Measurements from ENCODE around the gene CCAR1. TPM values are rescaled to one million over a fixed set of nuclear protein-coding genes. Genes with fewer than 3 reads are reported as not detected.

The CCAR1 gene
- total and polyA plus RNA-seq, 2 of the 13 experiments (the other 11 are each of a cell fraction or from before 2014, with no cell fraction given) = 74.5 to 81.6 TPM

DNA sequence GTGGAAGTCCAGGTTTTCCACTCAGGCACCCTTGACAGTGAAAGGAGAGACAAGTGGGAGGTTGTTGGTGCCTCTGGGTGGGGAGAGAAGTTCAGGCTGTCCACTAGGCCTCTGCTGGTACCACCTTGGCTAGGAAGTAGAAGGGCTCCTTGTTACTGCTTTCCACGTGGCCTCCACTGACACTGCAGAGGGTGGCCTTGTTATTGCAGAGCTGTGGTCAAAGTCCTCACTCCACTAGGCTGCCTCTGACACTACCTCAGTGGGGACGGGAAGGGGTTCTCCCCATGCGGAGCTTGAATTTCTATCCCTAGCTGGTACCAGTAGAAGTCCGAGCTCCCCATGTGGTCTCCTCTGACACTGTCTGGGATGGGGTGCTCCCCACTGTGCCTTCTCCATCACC lies 91.4 kb downstream of the CCAR1 start (continued):
- TF ChIP-seq, protein P1, sequence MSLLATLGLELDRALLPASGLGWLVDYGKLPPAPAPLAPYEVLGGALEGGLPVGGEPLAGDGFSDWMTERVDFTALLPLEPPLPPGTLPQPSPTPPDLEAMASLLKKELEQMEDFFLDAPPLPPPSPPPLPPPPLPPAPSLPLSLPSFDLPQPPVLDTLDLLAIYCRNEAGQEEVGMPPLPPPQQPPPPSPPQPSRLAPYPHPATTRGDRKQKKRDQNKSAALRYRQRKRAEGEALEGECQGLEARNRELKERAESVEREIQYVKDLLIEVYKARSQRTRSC (CRISPR knock-in tag; IDR thresholded peaks at IDR 0.05; ENCODE audit: low read depth) = no peak
- TF ChIP-seq TCF7 (IDR thresholded peaks at IDR 0.05; ENCODE audit: low read depth) (no peak), ESRRA (CRISPR knock-in tag; IDR thresholded peaks at IDR 0.05; ENCODE audit: low read depth) (no peak), ZNF335 (CRISPR knock-in tag; IDR thresholded peaks at IDR 0.05) (0 out of 2 replicates have a peak, but pooled peaks have one; percentile 51), POLR2AphosphoS2 (IDR thresholded peaks at IDR 0.05; ENCODE audit: low read depth, low read length) (no peak), SKI (IDR thresholded peaks at IDR 0.05; ENCODE audit: partially characterized antibody) (no peak), TAF15 (IDR thresholded peaks at IDR 0.05; ENCODE audit: low read depth, low read length, poor library complexity, severe bottlenecking) (no peak), SNAI1 (CRISPR knock-in tag; IDR thresholded peaks at IDR 0.05; ENCODE audit: borderline replicate concordance) (no peak), SP5 (CRISPR knock-in tag; IDR thresholded peaks at IDR 0.05; ENCODE audit: borderline replicate concordance, low read depth) (no peak), ZFP1 (CRISPR knock-in tag; IDR thresholded peaks at IDR 0.05) (no peak), ZNF878 (CRISPR knock-in tag; IDR thresholded peaks at IDR 0.05) (0 out of 2 replicates have a peak, but pooled peaks have one; percentile 50), MEF2D (CRISPR knock-in tag; IDR thresholded peaks at IDR 0.05) (0 out of 2 replicates have a peak, but pooled peaks have one; percentile 20), SAP130 (CRISPR knock-in tag; IDR thresholded peaks at IDR 0.05; ENCODE audit: low read depth) (peak; percentile 62), RBM22 (optimal IDR thresholded peaks at IDR 0.05; ENCODE audit: low read length) (no peak), ARID2 (CRISPR knock-in tag; IDR thresholded peaks at IDR 0.05; ENCODE audit: borderline replicate concordance) (no peak), MZF1 (CRISPR knock-in tag; IDR thresholded peaks at IDR 0.05; ENCODE audit: borderline replicate concordance) (no peak), MIXL1 (CRISPR knock-in tag; IDR thresholded peaks at IDR 0.05) (no peak), HNF4G (IDR thresholded peaks at IDR 0.05; ENCODE audit: borderline replicate concordance, low read depth, low read length) (peak; percentile 18; the same call in 1 of the 2 replicates), HNF4G (CRISPR knock-in tag; IDR thresholded peaks at IDR 0.05; ENCODE audit: borderline replicate concordance, low read depth) (peak; percentile 74; the same call in 1 of the 2 replicates), NBN (conservative IDR thresholded peaks at IDR 0.05) (no peak), ZNF44 (CRISPR knock-in tag; IDR thresholded peaks at IDR 0.05) (no peak), BHLHE40 (IDR thresholded peaks at IDR 0.05; ENCODE audit: low read length) (no peak), ZNF598 (CRISPR knock-in tag; IDR thresholded peaks at IDR 0.05; ENCODE audit: borderline replicate concordance) (no peak), NCOA5 (CRISPR knock-in tag; IDR thresholded peaks at IDR 0.05) (no peak), ZNF879 (CRISPR knock-in tag; IDR thresholded peaks at IDR 0.05) (no peak)
- TF ChIP-seq, protein P2, sequence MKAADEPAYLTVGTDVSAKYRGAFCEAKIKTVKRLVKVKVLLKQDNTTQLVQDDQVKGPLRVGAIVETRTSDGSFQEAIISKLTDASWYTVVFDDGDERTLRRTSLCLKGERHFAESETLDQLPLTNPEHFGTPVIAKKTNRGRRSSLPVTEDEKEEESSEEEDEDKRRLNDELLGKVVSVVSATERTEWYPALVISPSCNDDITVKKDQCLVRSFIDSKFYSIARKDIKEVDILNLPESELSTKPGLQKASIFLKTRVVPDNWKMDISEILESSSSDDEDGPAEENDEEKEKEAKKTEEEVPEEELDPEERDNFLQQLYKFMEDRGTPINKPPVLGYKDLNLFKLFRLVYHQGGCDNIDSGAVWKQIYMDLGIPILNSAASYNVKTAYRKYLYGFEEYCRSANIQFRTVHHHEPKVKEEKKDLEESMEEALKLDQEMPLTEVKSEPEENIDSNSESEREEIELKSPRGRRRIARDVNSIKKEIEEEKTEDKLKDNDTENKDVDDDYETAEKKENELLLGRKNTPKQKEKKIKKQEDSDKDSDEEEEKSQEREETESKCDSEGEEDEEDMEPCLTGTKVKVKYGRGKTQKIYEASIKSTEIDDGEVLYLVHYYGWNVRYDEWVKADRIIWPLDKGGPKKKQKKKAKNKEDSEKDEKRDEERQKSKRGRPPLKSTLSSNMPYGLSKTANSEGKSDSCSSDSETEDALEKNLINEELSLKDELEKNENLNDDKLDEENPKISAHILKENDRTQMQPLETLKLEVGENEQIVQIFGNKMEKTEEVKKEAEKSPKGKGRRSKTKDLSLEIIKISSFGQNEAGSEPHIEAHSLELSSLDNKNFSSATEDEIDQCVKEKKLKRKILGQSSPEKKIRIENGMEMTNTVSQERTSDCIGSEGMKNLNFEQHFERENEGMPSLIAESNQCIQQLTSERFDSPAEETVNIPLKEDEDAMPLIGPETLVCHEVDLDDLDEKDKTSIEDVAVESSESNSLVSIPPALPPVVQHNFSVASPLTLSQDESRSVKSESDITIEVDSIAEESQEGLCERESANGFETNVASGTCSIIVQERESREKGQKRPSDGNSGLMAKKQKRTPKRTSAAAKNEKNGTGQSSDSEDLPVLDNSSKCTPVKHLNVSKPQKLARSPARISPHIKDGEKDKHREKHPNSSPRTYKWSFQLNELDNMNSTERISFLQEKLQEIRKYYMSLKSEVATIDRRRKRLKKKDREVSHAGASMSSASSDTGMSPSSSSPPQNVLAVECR (CRISPR knock-in tag; IDR thresholded peaks at IDR 0.05; ENCODE audit: borderline replicate concordance) = peak; percentile 50
- TF ChIP-seq, protein P3, sequence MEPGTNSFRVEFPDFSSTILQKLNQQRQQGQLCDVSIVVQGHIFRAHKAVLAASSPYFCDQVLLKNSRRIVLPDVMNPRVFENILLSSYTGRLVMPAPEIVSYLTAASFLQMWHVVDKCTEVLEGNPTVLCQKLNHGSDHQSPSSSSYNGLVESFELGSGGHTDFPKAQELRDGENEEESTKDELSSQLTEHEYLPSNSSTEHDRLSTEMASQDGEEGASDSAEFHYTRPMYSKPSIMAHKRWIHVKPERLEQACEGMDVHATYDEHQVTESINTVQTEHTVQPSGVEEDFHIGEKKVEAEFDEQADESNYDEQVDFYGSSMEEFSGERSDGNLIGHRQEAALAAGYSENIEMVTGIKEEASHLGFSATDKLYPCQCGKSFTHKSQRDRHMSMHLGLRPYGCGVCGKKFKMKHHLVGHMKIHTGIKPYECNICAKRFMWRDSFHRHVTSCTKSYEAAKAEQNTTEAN (CRISPR knock-in tag; conservative IDR thresholded peaks at IDR 0.05) = no peak

All from HepG2 (cell line).